Progenitor cell of endocrine pancreas (in vitro differentiated cells): ENCODE data around the gene RALGPS1. TPM values are rescaled to one million over a fixed set of nuclear protein-coding genes. Genes with fewer than 3 reads are reported as not detected.

Source experiments
- DNase-seq: peaks from one replicate; pipeline ENCODE4 v3.0.0; 2021; ENCODE audit warnings: low spot score; ENCODE audit not compliant: unreplicated experiment
- H3K27ac Mint-ChIP-seq: 2 replicates; pipeline ENCODE4 v1.8.0; 2021; ENCODE audit warnings: mild to moderate bottlenecking, moderate library complexity, mixed read lengths
- H3K27me3 Mint-ChIP-seq: 2 replicates; pipeline ENCODE4 v1.8.0; 2021; ENCODE audit warnings: mixed read lengths
- H3K36me3 Mint-ChIP-seq: 2 replicates; pipeline ENCODE4 v1.8.0; 2022; ENCODE audit warnings: mixed read lengths; ENCODE audit not compliant: insufficient read depth
- H3K4me1 Mint-ChIP-seq: 2 replicates; pipeline ENCODE4 v1.8.0; 2021; ENCODE audit warnings: low read depth, mixed read lengths
- H3K4me3 Mint-ChIP-seq: 2 replicates; pipeline ENCODE4 v1.8.0; 2021; ENCODE audit warnings: low read depth, mild to moderate bottlenecking, moderate library complexity, mixed read lengths
- H3K9me3 Mint-ChIP-seq: 2 replicates; pipeline ENCODE4 v1.8.0; 2021; ENCODE audit warnings: low read depth, mixed read lengths
- total RNA-seq: library from RNA; stranded (reverse); gene quantifications from 2 replicates; pipeline ENCODE4 v1.2.1, GENCODE V29; 2021
- TF ChIP-seq, protein P1 (sequence below): fragments of 200-600 bp; sonication (generic); IDR thresholded peaks from one replicate; pipeline ENCODE4 v1.5.0; 2021; ENCODE audit warnings: antibody characterized with exemption, mild to moderate bottlenecking; ENCODE audit not compliant: unreplicated experiment

The RALGPS1 gene
- total RNA-seq, 1 donor from 2014 or later, result 39.2 TPM

GRCh38 chr9:127165116-127165515 is 250.5 kb downstream of the RALGPS1 start:
- peaks cover 3% of the 10 kb centered on the region for H3K36me3 Mint-ChIP-seq
- DNase-seq, result no peak

GRCh38 chr9:127166111-127166510 is 251.5 kb downstream of the RALGPS1 start:
- H3K27ac Mint-ChIP-seq, result no peak overlapping the region
- no peaks in the 10 kb centered on the region for H3K27me3 Mint-ChIP-seq
- no peaks in the 10 kb centered on the region for H3K9me3 Mint-ChIP-seq
- no peaks in the 10 kb centered on the region for H3K4me1 Mint-ChIP-seq
- H3K4me3 Mint-ChIP-seq, result no peak overlapping the region
- DNase-seq, result no peak
- H3K36me3 Mint-ChIP-seq, result peaks cover 3% of the 10 kb centered on the region
- TF ChIP-seq, protein P1, sequence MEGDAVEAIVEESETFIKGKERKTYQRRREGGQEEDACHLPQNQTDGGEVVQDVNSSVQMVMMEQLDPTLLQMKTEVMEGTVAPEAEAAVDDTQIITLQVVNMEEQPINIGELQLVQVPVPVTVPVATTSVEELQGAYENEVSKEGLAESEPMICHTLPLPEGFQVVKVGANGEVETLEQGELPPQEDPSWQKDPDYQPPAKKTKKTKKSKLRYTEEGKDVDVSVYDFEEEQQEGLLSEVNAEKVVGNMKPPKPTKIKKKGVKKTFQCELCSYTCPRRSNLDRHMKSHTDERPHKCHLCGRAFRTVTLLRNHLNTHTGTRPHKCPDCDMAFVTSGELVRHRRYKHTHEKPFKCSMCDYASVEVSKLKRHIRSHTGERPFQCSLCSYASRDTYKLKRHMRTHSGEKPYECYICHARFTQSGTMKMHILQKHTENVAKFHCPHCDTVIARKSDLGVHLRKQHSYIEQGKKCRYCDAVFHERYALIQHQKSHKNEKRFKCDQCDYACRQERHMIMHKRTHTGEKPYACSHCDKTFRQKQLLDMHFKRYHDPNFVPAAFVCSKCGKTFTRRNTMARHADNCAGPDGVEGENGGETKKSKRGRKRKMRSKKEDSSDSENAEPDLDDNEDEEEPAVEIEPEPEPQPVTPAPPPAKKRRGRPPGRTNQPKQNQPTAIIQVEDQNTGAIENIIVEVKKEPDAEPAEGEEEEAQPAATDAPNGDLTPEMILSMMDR, result no peak

More at GRCh38 chr9:127165116-127165515, 250.5 kb downstream of the RALGPS1 start:
- Mint-ChIP-seq H3K4me1 (no peaks in the 10 kb centered on the region), H3K27ac (no peak overlapping the region), H3K4me3 (no peak overlapping the region), H3K27me3 (no peaks in the 10 kb centered on the region), H3K9me3 (no peaks in the 10 kb centered on the region)
- TF ChIP-seq, protein P1, result no peak

- Mint-ChIP-seq H3K4me3 (no peak overlapping the region), H3K4me1 (no peaks in the 10 kb centered on the region), H3K27ac (no peak overlapping the region), H3K9me3 (no peaks in the 10 kb centered on the region), H3K27me3 (no peaks in the 10 kb centered on the region), H3K36me3 (peaks cover 3% of the 10 kb centered on the region)
- TF ChIP-seq, protein P1, result no peak
- no peak for DNase-seq
These were observed 252.3 kb downstream of the RALGPS1 start for GRCh38 chr9:127166651-127167524.

- no peak for DNase-seq
- H3K27me3 Mint-ChIP-seq, result no peaks in the 10 kb centered on the region
- no peaks in the 10 kb centered on the region for H3K4me1 Mint-ChIP-seq
- no peaks in the 10 kb centered on the region for H3K9me3 Mint-ChIP-seq
- TF ChIP-seq, protein P1, result no peak
- H3K27ac Mint-ChIP-seq, result no peak overlapping the region
- H3K36me3 Mint-ChIP-seq, result peaks cover 7% of the 10 kb centered on the region
- H3K4me3 Mint-ChIP-seq, result no peak overlapping the region
These were observed 253.2 kb downstream of the RALGPS1 start for GRCh38 chr9:127167560-127168326.

DNA sequence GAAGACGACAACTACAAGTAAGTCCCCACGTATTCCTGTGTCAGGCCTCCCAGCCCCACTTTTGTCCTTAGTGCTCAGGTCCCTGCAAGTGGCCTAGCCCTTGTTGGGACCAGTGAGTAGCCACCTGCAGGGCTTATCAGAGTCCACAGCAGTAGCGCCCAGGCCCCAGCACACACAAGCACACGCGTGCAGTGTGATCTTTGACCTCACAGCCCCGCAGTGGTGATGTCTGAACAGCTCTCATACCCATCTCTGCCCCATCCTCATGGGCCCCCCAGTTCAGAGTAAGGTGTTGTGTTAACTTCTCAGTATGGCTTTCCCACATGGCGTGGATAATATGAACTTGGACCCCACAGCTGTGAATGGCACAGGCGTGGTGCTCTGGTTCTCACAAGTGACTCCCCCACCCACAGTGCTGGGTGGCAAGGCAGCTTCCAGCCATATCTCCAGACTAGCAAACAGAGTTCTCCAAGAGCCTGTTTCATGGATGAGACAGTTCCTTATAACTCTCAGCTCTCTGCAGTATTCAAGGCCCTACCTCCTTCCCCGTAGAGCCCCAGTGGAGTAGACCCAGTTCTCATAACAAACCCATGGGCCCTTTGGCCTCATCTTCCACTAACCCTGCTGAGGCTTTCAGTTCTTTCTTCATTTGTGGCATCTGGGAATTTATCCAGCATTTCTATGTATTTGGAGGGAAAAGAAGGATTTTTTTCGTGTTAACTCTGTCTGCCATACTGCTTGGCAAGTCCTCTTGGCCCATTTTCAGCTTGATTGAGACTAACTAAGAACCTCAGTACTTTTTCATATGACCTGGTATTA is 254.4 kb downstream of the RALGPS1 start:
- Mint-ChIP-seq H3K4me3 (no peak overlapping the region), H3K27ac (no peak overlapping the region), H3K9me3 (no peaks in the 10 kb centered on the region), H3K4me1 (no peaks in the 10 kb centered on the region), H3K27me3 (no peaks in the 10 kb centered on the region), H3K36me3 (peaks cover 9% of the 10 kb centered on the region)
- DNase-seq, result no peak
- TF ChIP-seq, protein P1, result no peak
